GM08714 (cell line): ENCODE data around the gene MYMK.
A peak's percentile ranks its signal among the peaks of the same experiment; 100 is the strongest.

Experiments used
- H3K4me3 ChIP-seq: fragments of 200-500 bp; sonication (Bioruptor generic); 2 replicates; pipeline ENCODE4 v1.5.1; 2014; ENCODE audit warnings: mild to moderate bottlenecking, low read length, inconsistent platforms
- ZNF274 ChIP-seq: IDR thresholded peaks from 2 replicates; pipeline ENCODE4 v1.6.1; 2012; ENCODE audit warnings: mild to moderate bottlenecking, low read depth, low read length

Gene MYMK

DNA sequence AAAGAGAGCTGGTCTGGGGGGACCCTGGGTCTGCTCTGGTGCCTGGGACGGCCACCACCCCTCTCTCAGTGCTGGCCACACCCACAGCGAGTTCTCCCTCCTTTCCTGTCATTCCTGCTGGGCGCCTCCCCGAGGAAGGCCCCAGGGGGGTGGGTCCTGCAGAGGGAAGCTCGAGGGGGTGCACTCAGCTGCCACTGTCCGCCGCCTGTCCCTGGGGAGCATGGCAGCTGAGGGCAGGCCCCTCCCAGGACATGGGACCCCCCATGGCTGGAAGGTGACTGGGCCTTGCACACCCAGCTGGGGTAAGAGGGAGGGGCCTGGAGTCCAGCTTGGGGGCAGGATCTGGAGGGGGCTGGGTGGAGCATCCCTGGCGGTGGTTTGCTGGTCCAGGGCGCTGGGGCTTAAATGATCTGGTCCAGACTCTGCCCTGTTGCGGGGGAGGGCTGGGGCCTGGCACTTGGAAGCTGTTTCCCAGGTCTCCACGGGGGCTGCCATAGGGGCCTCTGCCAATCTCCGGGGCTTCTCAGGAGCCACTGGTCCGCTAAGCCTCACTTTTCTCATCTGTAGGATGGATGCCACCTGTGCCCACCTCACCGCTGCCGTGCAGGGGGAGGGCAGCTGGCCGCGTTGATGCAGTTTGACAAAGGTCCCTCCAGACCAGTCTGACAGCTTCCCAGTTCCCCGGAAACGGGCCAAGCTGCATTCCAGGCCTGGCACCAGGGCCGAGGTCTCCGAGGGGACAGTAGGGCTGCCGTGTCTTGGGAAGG lies 39.9 kb downstream of the MYMK start:
- TF ChIP-seq ZNF274: no peak
- H3K4me3 ChIP-seq: no peak overlapping the region

DNA sequence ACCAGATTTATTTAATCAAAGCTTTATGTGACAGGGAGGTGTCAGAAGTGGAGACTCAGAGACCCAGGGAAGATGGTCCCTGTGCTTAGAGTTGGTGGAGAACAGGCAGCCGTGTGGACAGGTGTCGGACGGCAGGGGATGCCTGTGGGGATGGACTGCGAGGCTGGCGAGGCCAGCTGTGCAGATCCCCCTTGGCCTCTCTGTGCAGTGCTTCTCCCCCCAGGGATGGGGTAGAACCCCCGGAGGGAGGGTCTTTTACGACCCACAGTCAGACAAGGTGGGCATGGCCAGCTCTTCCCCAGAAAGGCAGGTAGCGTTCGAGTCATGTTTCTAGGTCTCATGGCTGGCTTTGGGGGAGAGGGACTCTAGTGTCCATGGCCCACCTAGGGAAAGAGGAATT lies 41.1 kb downstream of the MYMK start:
- no peak for TF ChIP-seq ZNF274
- H3K4me3 ChIP-seq: no peak overlapping the region

DNA sequence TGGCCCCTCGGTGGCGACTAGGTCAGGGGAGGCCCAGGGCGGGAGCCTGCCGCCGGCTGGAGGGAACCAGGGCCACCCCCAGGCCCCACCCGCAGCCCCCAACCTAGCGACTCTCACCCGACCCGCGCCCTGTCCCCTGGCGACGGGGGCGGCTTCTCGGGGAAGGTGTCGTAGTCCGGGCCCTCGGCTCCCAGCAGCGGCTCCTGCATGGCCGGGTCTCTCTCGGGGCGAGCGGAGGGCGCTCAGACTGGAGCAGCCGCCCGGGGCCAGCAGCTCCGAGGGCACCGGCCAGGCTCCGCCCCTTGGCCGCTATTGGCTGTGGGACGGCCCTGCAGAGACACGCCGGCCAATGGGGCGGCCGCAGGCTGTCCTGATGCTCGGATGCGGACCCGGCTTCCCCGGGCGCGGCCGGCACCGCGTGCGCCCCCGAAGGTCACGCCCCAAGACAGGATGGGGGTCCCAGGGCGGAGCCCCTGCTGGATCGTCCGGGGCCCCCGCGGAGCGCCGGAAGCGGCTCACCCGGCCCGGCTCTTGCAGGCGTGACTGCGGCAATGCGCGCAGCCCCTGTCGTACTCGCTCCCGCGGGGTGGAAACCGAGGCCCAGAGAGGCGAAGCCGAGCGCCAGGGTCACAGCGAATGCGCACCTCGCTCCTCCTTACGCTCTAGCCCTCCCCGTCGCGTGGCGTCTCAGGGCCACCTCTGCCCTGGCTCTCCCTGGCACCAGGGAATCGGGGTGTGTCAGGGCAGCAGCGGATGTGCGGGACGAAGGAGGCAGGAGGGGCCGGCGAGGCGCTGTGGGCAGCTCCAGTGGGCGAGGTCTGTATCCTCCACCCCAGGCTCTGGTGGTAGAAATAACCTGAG lies 45.7 kb downstream of the MYMK start, which contains the start of gene SLC2A6:
SLC2A6 (minus strand) TSS at position 249 of the 861 bp plus-strand sequence; CDS start at position 209, 40 bp downstream.
- peak within 1 kb of the TSS; percentile 66 for H3K4me3 ChIP-seq
- TF ChIP-seq ZNF274: no peak

DNA sequence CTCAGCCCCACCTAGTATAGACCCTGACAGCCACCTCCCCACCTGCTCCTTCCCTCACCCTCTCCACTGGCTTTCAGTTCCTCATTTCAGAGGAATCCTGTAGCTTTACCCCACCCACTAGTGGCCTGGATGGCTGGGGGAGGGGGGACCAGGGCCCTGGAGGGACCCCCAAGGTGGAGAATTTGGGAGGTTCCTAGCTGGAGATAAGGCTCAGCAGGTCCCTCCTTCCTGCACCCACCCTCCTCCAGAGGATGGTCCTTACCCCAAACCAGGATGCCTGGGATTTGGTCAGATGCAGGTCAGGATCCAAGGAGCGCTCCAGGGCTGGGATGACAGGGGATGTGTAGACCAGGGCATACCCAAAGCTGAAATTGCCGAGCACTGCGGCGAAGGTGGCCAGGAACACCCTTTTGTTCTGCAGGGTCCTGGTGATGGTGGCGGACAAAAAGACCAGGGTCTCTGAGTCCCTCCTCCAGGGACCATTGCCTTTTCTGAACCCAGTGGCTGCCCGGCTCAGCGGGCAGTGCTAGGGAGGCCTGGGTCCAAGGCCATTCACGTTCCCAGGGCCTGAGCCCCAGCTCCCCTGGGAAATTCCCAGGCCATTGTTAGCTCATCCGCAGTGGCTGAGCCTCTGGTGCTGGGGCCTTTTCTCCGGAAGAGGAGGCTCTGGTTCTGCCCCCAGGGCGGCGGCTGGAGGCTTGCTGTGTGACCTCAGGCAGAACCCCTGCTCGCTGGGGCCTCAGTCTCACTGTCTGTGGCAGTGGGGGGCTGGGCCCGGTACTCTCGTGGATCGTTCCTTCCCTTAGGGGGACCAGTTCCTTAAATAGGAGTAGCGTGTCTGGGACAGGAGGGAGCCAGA lies 46.5 kb downstream of the MYMK start:
- TF ChIP-seq ZNF274: no peak
- peak overlapping the region; percentile 66 for H3K4me3 ChIP-seq

DNA sequence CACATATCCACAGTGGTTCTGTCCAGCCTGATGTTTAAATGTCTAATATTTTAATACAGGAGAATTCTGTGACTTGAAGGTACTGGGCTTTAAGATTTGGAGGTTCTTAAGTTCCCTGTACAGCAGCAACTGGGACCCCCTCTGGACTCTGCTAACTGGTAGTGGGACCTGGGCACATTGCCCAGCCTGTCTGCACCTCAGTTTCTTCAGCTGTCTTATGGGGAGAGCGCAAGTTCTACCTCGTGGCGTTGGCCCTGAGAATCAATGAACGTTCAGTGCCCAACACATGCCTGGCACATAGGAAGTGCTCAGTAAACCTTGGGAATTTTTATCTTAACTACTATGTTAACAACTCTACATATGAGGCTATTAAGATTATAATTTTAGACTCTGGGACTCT lies 47.3 kb downstream of the MYMK start:
- no peak for TF ChIP-seq ZNF274
- H3K4me3 ChIP-seq: peak overlapping the region; percentile 66; the same call in 1 of the 2 replicates

DNA sequence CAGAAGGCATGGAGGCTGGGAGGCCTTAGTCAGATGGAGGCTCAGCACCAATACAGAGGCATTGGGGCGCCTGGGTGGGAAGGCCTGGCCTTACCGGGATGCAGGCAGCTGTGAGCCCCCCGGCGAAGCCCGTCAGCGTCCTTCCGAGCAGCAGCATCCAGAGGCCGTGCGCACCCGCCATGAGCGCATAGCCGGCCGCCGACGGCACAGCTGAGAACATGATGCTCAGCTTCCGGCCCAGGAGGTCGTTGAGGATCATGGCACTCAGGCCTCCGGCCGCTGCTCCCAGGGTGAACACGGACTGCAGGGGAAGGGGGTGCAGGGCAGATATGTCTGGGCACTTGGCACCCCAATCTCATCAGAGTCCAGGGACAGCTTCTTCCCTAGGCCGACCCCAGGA lies 47.8 kb downstream of the MYMK start:
- TF ChIP-seq ZNF274: no peak
- no peak overlapping the region; the same call in 1 of the 2 replicates for H3K4me3 ChIP-seq

DNA sequence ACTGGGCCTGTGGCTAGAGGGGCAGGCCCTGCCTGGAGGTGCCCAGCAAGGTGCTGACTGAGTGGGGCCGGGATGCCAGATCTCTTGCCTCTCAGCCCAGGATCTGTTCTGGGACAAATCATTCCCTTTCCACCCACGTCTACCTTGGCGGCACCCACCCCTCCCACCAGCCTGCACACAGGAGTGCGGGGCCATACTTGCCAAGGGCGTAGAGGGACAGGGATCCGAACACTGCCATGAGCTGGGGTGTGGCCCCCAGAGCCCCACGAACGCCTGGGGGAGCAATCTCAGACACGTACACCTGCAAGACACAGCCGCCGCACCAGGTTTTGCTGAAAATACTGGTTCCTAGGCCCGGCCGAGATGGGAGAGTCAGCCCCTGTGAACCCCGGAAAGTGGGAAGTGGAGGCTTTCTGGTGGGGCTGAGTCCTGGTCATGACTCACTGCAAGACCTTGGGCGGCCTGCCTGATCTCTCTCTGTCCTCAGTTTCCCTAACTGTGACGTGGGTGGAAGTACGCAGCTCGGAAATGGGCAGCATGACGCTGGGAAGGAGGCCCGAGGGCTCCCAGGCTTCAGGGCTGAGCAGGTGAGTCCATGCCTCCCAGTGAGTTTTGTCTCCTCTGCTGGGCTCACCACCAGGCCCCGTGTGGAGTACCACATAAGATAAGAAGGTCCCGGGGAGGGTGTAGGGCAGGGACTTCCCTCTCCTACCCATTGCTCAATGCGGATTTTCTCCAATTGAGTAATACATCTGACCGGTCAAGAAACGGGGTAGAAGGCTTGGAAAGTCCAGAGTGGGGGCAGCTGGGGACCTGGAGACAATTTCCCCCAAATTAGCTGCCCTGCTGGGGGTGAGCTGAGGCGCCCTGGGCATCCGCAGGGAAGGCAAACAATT lies 48.5 kb downstream of the MYMK start:
- H3K4me3 ChIP-seq: no peak overlapping the region
- no peak for TF ChIP-seq ZNF274

DNA sequence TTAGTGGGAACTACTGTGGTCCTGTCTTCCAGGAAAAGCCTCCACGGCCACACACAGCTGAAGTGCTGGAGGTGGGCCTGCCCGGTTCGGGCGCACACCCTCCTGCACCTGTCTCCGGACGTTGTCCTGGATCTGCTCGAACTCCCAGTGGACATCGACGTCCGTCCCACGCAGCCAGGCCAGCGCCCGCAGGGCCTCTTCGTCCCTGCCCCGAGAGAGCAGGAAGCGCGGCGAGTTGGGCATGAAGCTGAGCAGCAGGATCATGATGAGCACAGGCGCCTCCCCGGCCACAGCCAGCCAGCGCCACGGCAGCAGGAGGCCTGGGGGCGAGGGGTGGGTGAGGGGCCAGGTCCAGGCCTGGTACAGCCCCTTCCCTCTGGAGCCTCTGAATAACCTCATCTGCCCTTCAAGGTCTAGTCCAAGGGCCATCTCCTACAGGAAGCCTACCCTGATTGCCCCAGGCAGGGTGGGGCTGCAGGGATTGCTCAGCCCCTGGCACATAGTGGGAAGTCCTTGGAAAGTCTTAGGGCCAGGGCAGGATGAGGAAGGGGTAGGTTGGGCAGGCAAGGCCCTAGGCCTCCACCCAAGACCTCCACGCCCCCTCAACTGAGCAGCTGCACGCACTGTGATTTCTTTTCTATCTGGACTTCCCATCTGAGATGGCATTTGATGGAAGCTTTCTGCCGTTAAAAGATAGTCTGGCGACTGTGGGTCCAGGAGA lies 49.3 kb downstream of the MYMK start:
- H3K4me3 ChIP-seq: no peak overlapping the region
- TF ChIP-seq ZNF274: no peak

DNA sequence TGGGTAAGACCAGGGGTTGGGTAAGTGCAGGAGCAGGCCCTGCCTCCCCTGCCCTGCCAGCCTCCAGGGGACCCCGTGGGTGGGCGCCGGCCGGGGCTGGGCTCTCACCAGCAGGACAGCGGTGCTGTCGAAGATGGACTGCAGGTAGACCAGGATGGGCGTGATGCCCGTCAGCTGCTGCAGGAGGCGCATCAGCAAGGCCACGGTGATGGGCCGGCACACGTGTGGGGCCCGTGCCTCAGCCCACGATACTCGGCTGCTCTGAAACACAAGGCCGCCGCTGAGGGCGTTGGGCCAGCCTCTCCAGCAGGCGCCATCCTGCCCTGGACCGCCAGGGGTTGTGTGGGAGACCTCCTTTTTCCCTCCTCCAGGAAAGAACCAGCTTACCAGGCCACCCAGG lies 49.9 kb downstream of the MYMK start:
- H3K4me3 ChIP-seq: no peak overlapping the region
- TF ChIP-seq ZNF274: no peak

DNA sequence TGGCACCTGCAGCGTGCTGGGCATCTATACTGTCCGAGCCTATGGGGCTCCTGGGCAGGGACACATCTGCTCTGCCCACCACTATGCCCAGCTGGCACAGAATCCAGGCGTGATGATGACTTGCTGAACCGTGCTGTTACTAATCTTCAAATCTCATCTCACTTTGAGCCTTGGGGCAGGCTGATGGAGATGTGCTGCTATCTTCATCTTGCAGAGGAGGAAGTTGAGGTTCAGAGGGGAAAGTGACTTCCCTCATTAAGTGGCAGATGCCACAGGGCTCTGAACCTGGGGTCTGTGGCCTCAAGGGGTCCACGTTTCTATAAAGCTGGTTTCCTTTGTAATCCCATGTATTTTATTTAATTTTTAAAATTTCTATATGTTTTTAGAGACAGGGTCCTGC lies 50.5 kb downstream of the MYMK start:
- TF ChIP-seq ZNF274: no peak
- no peak overlapping the region for H3K4me3 ChIP-seq

DNA sequence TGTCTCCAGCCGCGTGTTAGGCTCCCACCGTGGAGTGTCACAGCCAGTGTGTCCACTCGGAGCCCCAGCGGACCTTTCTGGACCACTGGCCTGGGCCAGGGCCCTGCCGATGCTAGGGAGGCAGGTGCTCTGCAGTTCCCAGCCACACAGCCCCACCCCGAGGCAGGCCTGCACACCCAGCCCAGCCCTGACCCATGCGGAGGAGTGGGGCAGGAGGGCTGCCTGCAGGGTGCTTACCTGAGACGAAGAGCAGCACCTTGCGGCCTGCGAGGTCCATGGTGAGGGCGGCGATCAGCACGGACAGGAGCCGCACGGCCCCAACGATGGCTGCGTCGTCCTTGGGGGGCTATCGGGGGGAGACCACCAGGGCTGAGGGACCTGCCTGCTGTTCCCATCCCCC lies 51.0 kb downstream of the MYMK start:
- no peak overlapping the region for H3K4me3 ChIP-seq
- TF ChIP-seq ZNF274: no peak

DNA sequence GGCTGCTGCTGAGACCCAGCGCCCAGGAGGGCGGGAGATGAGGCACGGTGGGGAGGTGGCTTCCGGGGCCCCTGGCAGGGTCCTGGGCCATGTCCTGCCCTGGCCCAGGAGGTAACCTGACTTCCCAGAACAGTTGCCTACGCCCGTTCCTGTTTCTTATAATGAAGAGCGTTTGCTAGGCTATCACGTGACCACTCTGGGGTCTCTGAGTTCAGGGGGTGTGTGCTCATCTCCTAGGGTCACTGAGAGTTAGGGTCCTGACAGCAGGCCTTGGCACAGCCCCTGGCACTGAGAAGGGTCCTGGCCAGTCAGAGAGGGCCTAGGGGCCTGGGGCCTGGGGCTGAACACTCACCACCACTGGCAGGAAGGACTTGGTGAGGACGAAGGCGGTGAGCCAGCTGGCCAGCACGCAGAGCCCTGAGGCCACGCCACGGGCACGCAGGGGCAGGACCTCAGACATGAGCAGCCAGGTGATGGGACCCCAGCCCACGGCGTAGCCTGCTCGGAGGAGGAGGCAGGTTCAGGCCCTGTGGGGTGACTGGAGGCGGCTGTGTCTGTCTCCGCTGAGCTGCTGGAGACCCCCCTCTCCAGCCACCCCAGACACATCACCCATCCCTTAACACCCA lies 51.9 kb downstream of the MYMK start:
- H3K4me3 ChIP-seq: no peak overlapping the region
- TF ChIP-seq ZNF274: no peak
